Fibroblast of lung (primary cell): ENCODE measurements around the gene NR3C1. TPM values are rescaled to one million over a fixed set of nuclear protein-coding genes. Genes with fewer than 3 reads are reported as not detected.

Source experiments
- DNase-seq, 2 donors: peaks; one replicate each; pipeline versions ENCODE4 v3.0.0 to v3.0.0-alpha.2; 2010; ENCODE audit warnings: low read depth in 2 of 2
- H2AFZ ChIP-seq: 2 replicates; pipeline ENCODE4 v1.5.1; 2012; ENCODE audit warnings: low read length, control low read depth, inconsistent platforms
- H3K27ac ChIP-seq: 2 replicates; pipeline ENCODE4 v1.5.1; 2011; ENCODE audit warnings: low read length, control low read depth; ENCODE audit not compliant: insufficient read depth
- H3K27me3 ChIP-seq: 2 replicates; pipeline ENCODE4 v1.5.1; 2011; ENCODE audit warnings: mild to moderate bottlenecking, low read length; ENCODE audit not compliant: control insufficient read depth, insufficient read depth
- H3K36me3 ChIP-seq: 2 replicates; pipeline ENCODE4 v1.5.1; 2011; ENCODE audit warnings: low read length; ENCODE audit not compliant: control insufficient read depth, insufficient read depth
- H3K4me1 ChIP-seq: 2 replicates; pipeline ENCODE4 v1.5.1; 2011; ENCODE audit warnings: low read length; ENCODE audit not compliant: control insufficient read depth, insufficient read depth; ENCODE audit errors: extremely low read depth
- H3K4me2 ChIP-seq: 2 replicates; pipeline ENCODE4 v1.5.1; 2011; ENCODE audit warnings: low read length, control low read depth; ENCODE audit not compliant: insufficient read depth; ENCODE audit errors: extremely low read depth
- H3K4me3 ChIP-seq, 4 experiments: fragments of 200-600 bp in 1 of 4; sonication (generic) in 1 of 4; replicated peaks in 1 of 4; 2 replicates each; pipeline ENCODE4 v1.5.1; 2011 to 2016; ENCODE audit warnings: low read length in 4 of 4, low read depth in 3 of 4, mild to moderate bottlenecking in 3 of 4, control low read depth in 2 of 4, inconsistent platforms in 1 of 4, mixed read lengths in 1 of 4; ENCODE audit not compliant: insufficient read depth in 1 of 4; ENCODE audit errors: control extremely low read depth in 1 of 4
- H3K79me2 ChIP-seq: 2 replicates; pipeline ENCODE4 v1.5.1; 2012; ENCODE audit warnings: mild to moderate bottlenecking, low read length, inconsistent platforms; ENCODE audit not compliant: control insufficient read depth, insufficient read depth
- H3K9ac ChIP-seq: 2 replicates; pipeline ENCODE4 v1.5.1; 2011; ENCODE audit warnings: mild to moderate bottlenecking, low read length, control low read depth; ENCODE audit not compliant: insufficient read depth
- H3K9me3 ChIP-seq: 2 replicates; pipeline ENCODE4 v1.5.1; 2012; ENCODE audit warnings: low read depth, low read length; ENCODE audit not compliant: control insufficient read depth, insufficient read depth
- H4K20me1 ChIP-seq: 2 replicates; pipeline ENCODE4 v1.5.1; 2011; ENCODE audit warnings: low read length; ENCODE audit not compliant: control insufficient read depth, insufficient read depth; ENCODE audit errors: extremely low read depth
- EZH2 ChIP-seq: IDR thresholded peaks from 2 replicates; pipeline ENCODE4 v1.5.1; 2012; ENCODE audit warnings: low read length, control low read depth, mild to moderate bottlenecking; ENCODE audit errors: missing control alignments
- polyA plus RNA-seq, 2 donors: library from polyadenylated mRNA; depleted of rRNA in 1 of 2; stranded (reverse) in 1 of 2; unstranded in 1 of 2; fragments of >200 nt; gene quantifications; 2 replicates each; pipeline ENCODE4 v1.2.1, GENCODE V29; 2011 to 2012; ENCODE audit warnings: missing spikeins in 1 of 2
- total RNA-seq: library from RNA; depleted of rRNA; stranded (reverse); fragments of >200 nt; gene quantifications from 2 replicates; pipeline ENCODE4 v1.2.1, GENCODE V29; 2014
- TF ChIP-seq, protein P1 (sequence below), 2 donors: IDR thresholded peaks in 1 of 2; conservative IDR thresholded peaks in 1 of 2; 1 replicate in 1 of 2; 2 replicates in 1 of 2; pipeline ENCODE4 v1.5.1; 2011 to 2012; ENCODE audit warnings: low read length in 2 of 2, control low read depth in 1 of 2, inconsistent platforms in 1 of 2, low read depth in 1 of 2, mild to moderate bottlenecking in 1 of 2

Gene NR3C1
- total and polyA plus RNA-seq, 2 donors (not counting 1 experiment from before 2014, with no cell fraction given): 85.3 to 126 TPM

DNA sequence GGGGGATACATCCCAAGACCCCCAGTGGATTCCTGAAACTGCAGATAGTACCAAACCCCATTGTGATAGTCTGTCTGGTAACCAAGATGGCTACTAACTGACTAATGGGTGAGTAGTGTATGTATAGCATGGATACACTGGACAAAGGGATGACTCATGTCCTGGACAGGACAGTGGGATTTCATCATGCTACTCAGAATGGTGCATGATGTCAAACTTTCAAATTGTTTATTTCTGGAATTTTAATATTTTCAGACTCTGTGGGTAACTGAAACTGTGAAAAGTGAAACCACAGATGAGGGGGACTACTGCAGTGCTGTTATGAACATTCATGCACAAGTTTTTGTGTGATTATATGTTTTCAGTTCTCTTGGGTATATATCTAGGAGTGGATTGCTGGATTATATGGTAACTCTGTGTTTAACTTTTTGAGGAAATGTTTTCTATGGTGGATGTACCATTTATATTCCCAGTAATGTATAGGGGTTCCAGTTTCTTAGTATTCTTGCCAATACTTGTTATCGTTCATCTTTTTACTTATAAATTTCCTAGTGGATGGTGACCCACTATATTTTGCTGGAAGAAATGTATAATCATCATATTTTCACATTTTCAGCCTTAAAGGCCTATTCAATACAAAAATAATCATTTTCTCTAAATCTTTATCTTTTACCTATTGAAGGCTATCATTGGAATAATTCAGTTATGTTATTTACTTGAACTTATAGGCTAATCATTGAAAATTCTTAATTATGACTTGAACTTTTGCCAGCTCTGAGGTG, 140.9 kb downstream of the NR3C1 start:
- no peak overlapping the region for H3K9ac ChIP-seq
- peak overlapping the region; percentile 9 for H3K4me2 ChIP-seq

GRCh38 chr5:143261748-143262392, 141.6 kb downstream of the NR3C1 start:
- DNase-seq: peak; percentile 77 to 87
- H3K27me3 ChIP-seq: no peaks in the 10 kb centered on the region
- no peak for TF ChIP-seq EZH2
- TF ChIP-seq, protein P1, sequence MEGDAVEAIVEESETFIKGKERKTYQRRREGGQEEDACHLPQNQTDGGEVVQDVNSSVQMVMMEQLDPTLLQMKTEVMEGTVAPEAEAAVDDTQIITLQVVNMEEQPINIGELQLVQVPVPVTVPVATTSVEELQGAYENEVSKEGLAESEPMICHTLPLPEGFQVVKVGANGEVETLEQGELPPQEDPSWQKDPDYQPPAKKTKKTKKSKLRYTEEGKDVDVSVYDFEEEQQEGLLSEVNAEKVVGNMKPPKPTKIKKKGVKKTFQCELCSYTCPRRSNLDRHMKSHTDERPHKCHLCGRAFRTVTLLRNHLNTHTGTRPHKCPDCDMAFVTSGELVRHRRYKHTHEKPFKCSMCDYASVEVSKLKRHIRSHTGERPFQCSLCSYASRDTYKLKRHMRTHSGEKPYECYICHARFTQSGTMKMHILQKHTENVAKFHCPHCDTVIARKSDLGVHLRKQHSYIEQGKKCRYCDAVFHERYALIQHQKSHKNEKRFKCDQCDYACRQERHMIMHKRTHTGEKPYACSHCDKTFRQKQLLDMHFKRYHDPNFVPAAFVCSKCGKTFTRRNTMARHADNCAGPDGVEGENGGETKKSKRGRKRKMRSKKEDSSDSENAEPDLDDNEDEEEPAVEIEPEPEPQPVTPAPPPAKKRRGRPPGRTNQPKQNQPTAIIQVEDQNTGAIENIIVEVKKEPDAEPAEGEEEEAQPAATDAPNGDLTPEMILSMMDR (conservative IDR thresholded peaks at IDR 0.05 in 1 of 2, IDR thresholded peaks at IDR 0.05 in 1 of 2; ENCODE audit: low read depth in 1 of 2, low read length in 2 of 2): no peak
- no peaks in the 10 kb centered on the region for H3K36me3 ChIP-seq
- H3K79me2 ChIP-seq: no peaks in the 10 kb centered on the region
- H3K9me3 ChIP-seq: no peaks in the 10 kb centered on the region
- no peak overlapping the region for H2AFZ ChIP-seq
- H3K27ac ChIP-seq: peak overlapping the region; percentile 87
- H4K20me1 ChIP-seq: no peaks in the 10 kb centered on the region
- peak overlapping the region; percentile 9 for H3K4me2 ChIP-seq
- peaks cover 13% of the 10 kb centered on the region for H3K4me1 ChIP-seq
- no peak overlapping the region for H3K9ac ChIP-seq
- no peak overlapping the region for H3K4me3 ChIP-seq

More for the DNA sequence above, 140.9 kb downstream of the NR3C1 start:
- peak; percentile 91 to 98 for DNase-seq
- Histone ChIP-seq H3K4me3 (no peak overlapping the region), H2AFZ (no peak overlapping the region), H4K20me1 (no peaks in the 10 kb centered on the region), H3K9me3 (no peaks in the 10 kb centered on the region), H3K36me3 (no peaks in the 10 kb centered on the region), H3K79me2 (no peaks in the 10 kb centered on the region), H3K27ac (peak overlapping the region; percentile 87), H3K27me3 (no peaks in the 10 kb centered on the region), H3K4me1 (peaks cover 13% of the 10 kb centered on the region)
- TF ChIP-seq, protein P1 (conservative IDR thresholded peaks at IDR 0.05 in 1 of 2, IDR thresholded peaks at IDR 0.05 in 1 of 2; ENCODE audit: low read depth in 1 of 2, low read length in 2 of 2): no peak
- TF ChIP-seq EZH2: no peak

DNA sequence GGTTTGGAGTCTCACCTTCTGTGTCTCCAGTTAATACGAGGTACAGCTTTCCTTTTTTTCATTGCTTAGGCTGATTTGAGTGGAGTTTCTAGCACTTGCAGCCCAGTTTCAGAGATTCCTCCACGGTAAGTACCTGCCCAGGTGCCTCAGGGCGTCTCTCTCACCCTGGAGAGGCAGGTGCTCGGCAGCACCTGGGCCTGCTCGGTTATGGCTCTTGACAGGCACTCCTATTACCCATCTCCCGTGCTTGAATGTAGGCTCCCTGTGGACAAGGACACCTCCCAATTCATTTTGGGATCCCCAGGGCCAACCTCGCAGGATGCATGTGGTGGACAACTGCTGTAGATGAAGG, 144.3 kb downstream of the NR3C1 start:
- Histone ChIP-seq H4K20me1 (no peaks in the 10 kb centered on the region), H3K27ac (no peak overlapping the region), H3K9me3 (no peaks in the 10 kb centered on the region), H3K36me3 (no peaks in the 10 kb centered on the region), H3K27me3 (no peaks in the 10 kb centered on the region), H3K79me2 (no peaks in the 10 kb centered on the region), H3K4me2 (no peak overlapping the region), H3K4me1 (peaks cover 13% of the 10 kb centered on the region), H2AFZ (no peak overlapping the region), H3K4me3 (no peak overlapping the region), H3K9ac (no peak overlapping the region)
- no peak for DNase-seq
- TF ChIP-seq, protein P1 (conservative IDR thresholded peaks at IDR 0.05 in 1 of 2, IDR thresholded peaks at IDR 0.05 in 1 of 2; ENCODE audit: low read depth in 1 of 2, low read length in 2 of 2): no peak
